GM18526 (cell line): Measurements from ENCODE around the gene SERTAD2.

Experiments
- POLR2A ChIP-seq: IDR thresholded peaks from 3 replicates; pipeline ENCODE4 v1.6.1; 2011; ENCODE audit not compliant: insufficient read length; ENCODE audit errors: extremely low read depth

The SERTAD2 gene

DNA sequence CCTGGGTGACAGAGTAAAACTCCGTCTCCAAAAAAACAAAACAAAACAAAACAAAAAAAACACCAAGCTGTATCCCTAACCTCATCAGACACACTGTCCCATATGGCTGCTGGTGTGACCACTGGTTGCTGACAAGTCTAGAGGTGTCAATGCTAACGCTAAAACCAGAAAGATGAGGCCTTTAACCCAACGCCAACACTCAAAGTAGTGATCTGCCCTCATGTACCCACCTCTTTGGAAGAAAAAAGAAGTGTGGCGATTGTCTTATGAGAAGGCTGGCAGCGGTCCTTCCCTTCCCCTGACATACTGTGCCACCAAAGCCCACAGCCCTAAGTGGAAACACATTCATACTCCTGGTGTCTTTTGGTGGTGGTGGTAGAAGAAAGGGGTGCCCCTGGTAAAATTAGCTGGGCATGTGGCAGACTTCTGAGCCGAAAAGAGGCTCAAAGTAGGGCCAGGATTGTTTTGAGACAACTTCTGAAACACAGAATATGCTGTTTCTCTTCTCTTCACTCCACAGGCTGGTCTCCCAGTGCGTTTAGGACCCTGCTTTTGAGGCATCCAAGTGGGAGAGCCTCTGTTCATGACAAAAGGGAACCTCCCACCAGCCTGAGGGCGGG, 9.8 kb downstream of the SERTAD2 start:
- no peak for TF ChIP-seq POLR2A

GRCh38 chr2:64641599-64641998, 12.1 kb downstream of the SERTAD2 start:
- TF ChIP-seq POLR2A: no peak

DNA sequence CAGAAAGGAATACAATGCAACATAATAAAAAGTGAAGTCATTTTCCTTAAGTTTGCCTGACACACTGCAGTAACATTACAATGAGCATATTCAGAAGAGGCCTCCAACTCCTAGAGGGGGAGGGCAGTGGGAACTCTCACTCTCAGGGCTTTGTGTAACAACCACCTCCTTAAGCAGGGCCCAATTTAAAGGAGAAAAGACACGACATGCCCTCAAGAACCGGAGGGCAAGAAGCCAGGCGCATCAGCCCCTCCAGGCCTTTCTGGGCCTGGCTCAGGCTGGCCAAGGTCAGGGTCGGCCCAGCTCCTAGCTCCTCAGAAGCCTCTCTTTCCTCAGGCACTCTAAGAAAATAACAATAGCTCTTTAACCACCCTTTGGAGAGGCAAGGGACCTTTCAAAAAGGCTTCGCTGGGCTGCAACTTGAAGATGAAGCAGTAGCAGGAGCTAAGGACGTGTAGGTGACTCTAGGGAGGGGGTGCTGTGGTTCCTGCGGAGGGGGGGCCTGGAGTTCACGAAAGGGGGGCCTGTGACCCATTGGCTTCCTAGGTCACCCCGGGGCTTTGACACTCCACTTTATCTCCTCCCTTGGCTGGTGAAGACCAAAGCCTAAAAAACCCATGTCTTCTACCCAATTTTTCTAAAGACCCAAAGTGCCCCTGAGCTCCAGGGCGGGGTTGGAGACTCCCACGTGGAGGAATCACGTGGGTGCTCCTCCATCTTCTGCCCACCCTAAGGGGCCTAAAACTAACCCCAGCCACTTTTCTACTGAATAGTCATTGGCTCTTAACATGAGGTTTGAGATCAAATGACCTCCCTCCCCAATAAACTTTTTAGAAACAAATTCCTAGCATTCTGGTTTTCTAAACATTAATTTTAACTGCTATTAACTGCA, 13.3 kb downstream of the SERTAD2 start:
- TF ChIP-seq POLR2A: no peak

DNA sequence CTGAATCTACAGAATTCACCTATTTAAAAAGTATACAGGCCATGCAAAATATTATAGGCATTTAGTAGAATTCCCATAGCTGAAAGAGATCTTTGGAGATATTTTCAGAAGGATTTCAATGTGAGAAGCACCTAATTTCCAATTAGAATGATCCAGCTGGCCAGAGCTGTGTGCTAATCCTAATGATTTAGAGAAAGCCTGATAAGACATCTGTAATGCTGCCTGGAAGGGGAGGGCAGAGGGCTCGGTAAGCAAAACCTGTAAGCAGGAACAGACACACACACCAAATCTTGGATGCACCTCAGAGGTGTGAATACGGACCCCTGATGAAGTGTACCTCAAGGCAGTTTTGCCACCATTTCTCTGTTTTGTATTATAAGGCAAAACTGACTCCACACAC, 14.0 kb downstream of the SERTAD2 start:
- no peak for TF ChIP-seq POLR2A

- no peak for TF ChIP-seq POLR2A
These were observed 15.1 kb downstream of the SERTAD2 start for GRCh38 chr2:64638502-64639120.

GRCh38 chr2:64637931-64638330, 15.8 kb downstream of the SERTAD2 start:
- no peak for TF ChIP-seq POLR2A

- TF ChIP-seq POLR2A: no peak
These were observed 16.6 kb downstream of the SERTAD2 start for GRCh38 chr2:64637000-64637635.

DNA sequence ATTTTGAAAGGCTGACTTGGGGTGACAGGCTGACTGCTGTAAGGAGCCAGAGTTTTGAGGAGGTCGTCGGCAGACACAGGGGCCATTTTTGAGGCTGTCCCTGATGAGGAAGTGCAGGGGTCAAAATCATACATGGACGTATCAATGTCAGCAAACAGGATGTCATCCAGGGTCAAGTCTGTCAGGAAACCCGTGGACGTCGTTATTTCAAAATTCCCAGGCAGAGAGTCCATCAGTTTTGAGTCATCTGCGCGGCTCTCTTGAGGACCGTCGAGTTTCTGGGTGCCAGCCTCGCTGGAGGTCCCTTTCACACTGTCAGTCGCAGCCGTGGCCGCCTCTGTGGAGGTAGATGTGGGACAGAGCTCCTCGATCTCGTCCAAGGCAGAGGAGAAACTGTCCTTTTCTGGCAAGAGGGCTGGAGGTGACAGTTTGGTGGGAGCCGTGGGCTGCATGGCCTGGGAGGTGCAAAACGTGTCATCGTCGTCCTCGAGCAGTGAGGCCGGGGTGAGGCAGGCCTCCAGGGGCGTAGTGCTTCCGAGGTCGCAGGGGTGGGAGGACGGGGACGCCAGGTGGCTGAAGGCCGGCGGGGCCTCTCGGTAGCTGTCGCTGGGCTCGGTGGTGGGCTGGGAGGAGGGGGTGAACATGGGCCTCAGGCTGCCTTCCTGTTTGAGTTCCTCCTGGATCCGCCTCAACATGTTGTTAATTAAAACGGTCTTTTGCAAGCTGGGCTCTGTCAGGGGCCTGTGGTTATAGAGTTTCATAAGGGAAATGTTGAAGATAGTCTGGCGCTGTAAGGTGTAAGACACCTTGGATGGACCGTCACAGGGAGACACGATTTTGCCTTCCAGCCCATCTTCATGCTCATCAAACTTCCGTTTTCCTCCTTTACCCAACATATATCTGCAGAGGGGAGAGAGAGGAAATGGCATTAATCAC, 17.5 kb downstream of the SERTAD2 start:
- peak; percentile 23 for TF ChIP-seq POLR2A

- TF ChIP-seq POLR2A: no peak
These were observed 19.1 kb downstream of the SERTAD2 start for GRCh38 chr2:64634345-64635267.

- TF ChIP-seq POLR2A: no peak
These were observed 20.6 kb downstream of the SERTAD2 start for GRCh38 chr2:64632835-64633819.

DNA sequence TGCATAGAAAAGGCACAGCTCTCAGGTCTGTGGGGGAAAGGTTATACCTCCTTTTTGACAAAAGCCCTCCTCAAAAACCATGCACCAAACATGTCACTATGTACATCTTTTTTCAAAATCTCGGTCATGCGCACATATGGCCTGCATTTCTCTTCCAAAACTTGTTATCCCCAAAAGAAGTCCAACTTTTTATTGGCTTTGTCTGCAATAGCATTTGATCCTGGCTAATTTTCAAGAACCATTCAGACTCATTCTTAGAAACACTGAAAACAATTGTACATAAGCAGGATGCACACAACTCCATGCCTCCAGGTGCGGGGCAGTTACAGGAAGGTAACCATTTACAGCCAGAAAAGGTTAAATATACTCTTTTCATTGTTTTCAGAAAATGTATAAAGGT, 21.9 kb downstream of the SERTAD2 start:
- no peak for TF ChIP-seq POLR2A

DNA sequence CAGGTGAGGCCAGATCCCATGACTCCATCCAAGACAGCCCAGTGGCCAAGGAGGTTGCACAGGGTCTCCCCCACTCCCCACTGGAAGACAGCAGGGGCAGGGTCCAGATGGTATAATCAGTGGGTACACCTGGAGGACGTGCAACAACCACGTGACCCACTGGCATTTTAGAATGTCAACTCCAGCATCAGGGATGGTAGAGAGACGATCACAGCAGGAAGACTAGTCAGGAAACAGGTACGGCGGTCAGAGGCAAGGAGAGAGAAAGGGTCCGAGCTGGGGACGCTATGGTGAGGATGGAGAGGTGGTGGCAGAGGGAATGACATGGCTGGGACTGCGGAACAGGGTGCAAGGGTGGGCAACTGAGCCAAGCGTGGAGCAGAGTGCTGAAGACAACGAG, 23.0 kb downstream of the SERTAD2 start:
- TF ChIP-seq POLR2A: no peak
